Measurements from ENCODE around the gene NUDT8.

NUDT8 gene

DNA sequence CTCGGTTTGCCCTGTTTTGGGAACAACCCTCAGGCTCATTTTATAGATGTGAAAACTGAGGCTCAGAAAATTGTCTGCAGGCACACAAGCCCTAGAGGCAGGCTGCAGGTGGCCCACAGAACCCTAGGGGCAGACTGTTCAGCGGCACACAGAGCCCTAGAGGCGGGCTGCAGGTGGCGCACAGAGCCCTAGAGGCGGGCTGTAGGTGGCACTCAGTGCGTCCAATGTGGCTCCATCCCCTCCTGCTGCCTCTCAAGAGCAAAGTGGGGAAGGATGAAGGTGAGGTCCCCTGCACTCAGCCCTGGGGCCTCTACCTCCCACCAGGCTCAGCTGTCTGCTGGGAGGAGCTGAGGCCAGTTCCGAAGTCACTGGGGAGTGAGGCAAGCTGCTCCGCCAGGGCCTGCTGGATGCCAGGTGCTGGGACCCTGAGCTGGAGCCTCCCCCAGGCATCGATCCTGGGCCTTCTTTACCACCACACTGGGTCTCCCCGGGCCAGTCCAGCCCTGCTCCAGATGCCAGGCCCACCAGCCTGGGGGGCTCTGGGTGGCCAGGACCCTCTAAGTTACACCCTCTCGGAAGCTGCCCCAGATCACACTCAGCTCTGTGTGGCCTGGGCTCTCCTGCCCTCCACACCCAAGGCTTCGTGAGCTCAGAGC lies 18.5 kb upstream of the NUDT8 start:
- Histone ChIP-seq H3K27ac (ENCODE audit: insufficient read depth, low read length, poor library complexity, severe bottlenecking) (no peak overlapping the region), H3K4me1 (ENCODE audit: control insufficient read depth, insufficient read depth, low read length, poor library complexity, severe bottlenecking) (peaks cover 16% of the 10 kb centered on the region), H3K9me3 (ENCODE audit: control insufficient read depth, low read length) (no peaks in the 10 kb centered on the region), H3K36me3 (ENCODE audit: control insufficient read depth, insufficient read depth, low read length) (no peaks in the 10 kb centered on the region), H3K27me3 (replicated peaks; ENCODE audit: control insufficient read depth, insufficient read depth, low read length, poor library complexity, severe bottlenecking) (no peaks in the 10 kb centered on the region), H3K4me3 (ENCODE audit: insufficient read depth, low read depth, low read length, poor library complexity, severe bottlenecking) (no peak overlapping the region)
- DNase-seq: no peak

DNA sequence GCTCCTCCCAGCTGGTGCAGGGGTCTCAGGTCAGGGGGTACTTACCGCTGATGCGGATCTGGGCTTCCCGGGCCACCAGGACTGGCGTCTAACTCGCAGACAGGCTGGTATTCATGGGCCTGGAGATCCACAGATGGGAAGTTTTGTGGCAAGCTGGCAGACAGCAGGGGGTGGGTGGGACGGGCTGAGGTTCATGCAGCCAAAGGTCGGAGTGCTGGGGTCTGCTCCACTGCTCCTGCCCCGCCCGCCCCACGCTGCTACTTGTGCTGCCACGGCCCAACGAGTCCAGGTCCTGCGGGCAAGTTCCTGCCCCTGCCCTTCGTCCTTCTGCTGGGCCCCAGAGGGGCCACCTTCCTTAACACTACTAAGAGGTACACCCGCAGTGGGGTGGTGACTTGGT lies 17.7 kb upstream of the NUDT8 start:
- no peak overlapping the region for H3K27ac ChIP-seq (ENCODE audit: insufficient read depth, low read length, poor library complexity, severe bottlenecking)
- H3K4me3 ChIP-seq (ENCODE audit: insufficient read depth, low read depth, low read length, poor library complexity, severe bottlenecking): no peak overlapping the region
- no peaks in the 10 kb centered on the region for H3K9me3 ChIP-seq (ENCODE audit: control insufficient read depth, low read length)
- no peaks in the 10 kb centered on the region for H3K27me3 ChIP-seq (replicated peaks; ENCODE audit: control insufficient read depth, insufficient read depth, low read length, poor library complexity, severe bottlenecking)
- peaks cover 16% of the 10 kb centered on the region for H3K4me1 ChIP-seq (ENCODE audit: control insufficient read depth, insufficient read depth, low read length, poor library complexity, severe bottlenecking)
- H3K36me3 ChIP-seq (ENCODE audit: control insufficient read depth, insufficient read depth, low read length): no peaks in the 10 kb centered on the region
- no peak for DNase-seq

DNA sequence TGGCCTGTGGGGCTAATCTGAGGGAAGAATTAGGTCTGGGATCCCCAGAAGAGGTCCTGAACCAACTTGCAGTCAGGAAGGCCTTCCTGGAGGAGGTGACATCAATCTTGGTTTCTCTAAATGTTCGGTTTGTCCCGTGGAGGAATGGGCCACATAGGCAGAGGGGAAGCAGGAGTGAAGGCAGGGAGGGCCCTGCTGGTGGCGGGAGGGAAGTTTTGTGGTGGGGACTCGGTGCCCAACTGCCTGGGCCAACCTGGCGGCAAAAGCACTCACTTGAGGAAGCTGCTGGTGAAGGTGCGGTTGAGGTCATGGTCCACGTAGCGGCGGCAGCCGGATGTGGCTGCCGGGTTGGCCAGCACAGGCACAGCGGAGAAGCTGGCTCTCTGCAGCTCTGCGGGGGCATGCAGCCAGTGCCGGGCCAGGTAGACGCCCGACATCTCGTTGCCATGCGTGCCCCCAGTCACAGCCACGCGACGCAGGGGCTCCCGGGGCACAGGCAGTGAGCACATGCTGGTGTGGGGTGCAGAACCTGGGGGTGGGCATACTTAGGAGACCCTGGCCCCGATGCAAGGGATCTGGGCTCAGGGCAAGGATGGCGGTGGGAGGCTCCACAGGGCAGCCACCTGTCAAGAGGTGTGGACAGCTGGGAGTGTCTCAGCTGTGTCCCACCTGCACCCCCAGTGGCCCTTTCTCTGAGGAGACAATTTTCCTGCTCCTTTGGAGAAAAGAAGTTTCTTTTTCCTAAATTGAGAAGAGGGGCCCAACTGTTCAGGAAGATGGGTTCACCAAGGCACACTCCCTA lies 17.0 kb upstream of the NUDT8 start:
- Histone ChIP-seq H3K27ac (ENCODE audit: insufficient read depth, low read length, poor library complexity, severe bottlenecking) (no peak overlapping the region), H3K27me3 (replicated peaks; ENCODE audit: control insufficient read depth, insufficient read depth, low read length, poor library complexity, severe bottlenecking) (no peaks in the 10 kb centered on the region), H3K36me3 (ENCODE audit: control insufficient read depth, insufficient read depth, low read length) (no peaks in the 10 kb centered on the region), H3K4me1 (ENCODE audit: control insufficient read depth, insufficient read depth, low read length, poor library complexity, severe bottlenecking) (peaks cover 16% of the 10 kb centered on the region), H3K4me3 (ENCODE audit: insufficient read depth, low read depth, low read length, poor library complexity, severe bottlenecking) (no peak overlapping the region), H3K9me3 (ENCODE audit: control insufficient read depth, low read length) (no peaks in the 10 kb centered on the region)
- DNase-seq: peak in 2 of 3 donors; percentile 16 to 19

DNA sequence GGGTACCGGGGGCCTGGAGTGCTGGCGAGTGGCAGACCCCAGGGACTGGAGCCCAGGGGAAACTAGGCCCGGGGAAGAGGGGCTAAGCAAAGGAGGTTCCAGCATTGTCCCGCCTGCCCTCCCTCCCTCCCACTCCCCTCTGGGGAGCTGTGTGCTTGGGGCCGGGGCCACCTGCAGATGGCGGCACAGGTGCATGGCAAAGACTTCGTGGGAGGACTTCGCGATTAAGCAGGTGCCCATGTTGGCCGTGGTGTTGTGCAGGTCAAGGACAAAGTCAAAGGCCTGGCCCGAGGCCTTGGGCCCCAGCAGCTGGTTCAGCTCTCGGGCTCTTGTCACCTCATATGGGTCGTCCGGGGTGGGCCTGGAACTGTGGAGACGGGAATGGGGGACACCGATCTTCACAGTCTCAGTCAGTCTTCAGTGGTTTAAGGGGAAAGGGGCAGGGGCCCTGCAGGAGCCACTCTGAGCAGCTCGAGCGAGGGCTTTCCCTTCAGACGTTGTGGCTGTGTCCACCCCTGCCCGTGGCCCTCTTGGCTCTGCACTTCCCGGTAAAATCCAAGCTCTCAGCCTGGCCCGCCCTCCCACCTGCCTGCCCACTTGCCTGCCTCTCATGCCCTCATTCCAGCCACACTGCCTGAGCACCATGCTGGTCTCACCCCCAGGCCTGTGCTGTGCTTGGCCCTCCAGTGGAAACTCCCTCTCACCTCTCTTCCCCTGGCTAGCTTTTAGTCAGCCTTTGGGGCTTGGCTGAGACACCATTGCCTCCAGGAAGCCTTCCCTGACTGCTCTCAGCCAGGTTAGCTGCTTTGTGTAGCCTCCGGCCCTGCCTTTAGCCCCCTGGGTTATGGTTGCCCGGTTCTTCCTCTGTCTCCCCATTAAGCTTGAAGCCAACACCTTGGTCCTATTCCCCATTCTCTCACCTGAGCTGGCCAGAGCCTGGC lies 16.1 kb upstream of the NUDT8 start:
- Histone ChIP-seq H3K27me3 (replicated peaks; ENCODE audit: control insufficient read depth, insufficient read depth, low read length, poor library complexity, severe bottlenecking) (no peaks in the 10 kb centered on the region), H3K36me3 (ENCODE audit: control insufficient read depth, insufficient read depth, low read length) (no peaks in the 10 kb centered on the region), H3K4me1 (ENCODE audit: control insufficient read depth, insufficient read depth, low read length, poor library complexity, severe bottlenecking) (peaks cover 16% of the 10 kb centered on the region), H3K27ac (ENCODE audit: insufficient read depth, low read length, poor library complexity, severe bottlenecking) (no peak overlapping the region), H3K4me3 (ENCODE audit: insufficient read depth, low read depth, low read length, poor library complexity, severe bottlenecking) (no peak overlapping the region), H3K9me3 (ENCODE audit: control insufficient read depth, low read length) (no peaks in the 10 kb centered on the region)
- no peak for DNase-seq

DNA sequence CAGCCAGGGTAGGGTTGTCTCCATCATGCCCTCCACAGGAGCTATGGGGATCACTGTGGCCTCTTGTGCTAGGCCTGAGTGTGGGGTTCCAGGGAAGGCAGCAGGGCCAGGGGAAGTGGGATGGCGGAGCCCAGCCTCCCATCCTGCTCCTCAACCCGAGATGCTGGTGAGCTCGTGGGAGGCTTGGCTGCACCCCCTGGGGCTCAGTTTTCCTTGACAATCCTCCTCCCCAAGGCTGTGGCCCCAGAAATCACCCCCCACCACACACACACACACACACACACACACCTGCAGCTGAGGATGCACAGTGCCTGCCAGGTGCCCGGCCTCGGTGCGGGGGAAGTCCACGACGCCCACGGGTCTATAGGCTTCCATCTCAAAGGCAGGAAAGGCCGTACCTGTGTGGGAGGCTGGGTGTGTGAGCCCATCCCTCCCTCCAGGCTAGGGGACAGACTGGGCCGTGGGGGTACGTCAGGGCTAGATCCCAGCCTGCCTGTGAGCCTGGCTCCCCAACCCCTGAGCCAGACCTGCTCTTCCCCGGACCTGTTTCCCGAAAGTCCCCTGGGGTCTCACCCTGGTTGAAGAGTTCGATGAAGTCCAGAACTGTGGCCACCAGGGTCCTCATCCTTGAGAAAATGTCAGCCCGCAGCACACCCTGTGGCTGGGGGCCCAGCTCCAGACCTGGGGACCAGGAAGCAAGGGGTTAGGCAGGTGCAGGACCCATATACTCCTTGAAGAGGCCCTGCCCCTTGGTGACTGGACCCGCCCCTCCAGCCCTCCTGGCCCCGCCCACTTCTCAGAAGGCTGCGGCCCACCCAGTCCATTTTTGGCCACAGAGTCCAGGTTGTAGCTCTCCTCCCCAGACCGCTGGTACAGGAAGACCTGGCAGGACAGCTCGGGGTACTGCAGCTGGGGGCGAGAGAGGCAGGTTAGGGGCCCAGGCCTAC lies 15.0 kb upstream of the NUDT8 start:
- H3K36me3 ChIP-seq (ENCODE audit: control insufficient read depth, insufficient read depth, low read length): no peaks in the 10 kb centered on the region

DNA sequence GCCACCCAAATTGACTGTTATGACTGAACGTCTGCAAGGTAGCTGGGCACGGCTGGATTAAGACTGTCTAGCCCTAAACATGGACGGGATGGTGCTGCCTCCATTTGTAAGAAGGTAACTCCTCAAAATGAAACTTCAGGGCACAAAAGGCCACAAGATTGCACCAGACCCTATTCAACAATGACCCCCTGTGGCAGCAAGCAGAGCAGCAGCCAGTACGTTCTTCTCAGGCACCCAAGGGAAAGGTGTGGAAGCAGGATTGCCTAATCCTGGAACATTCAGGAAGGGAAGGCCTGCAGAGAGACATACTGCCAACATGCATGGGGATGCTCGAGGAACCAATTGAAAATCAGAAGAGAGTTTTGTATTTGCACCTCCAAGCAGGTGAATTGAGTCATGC lies 14.3 kb upstream of the NUDT8 start:
- Histone ChIP-seq H3K4me3 (ENCODE audit: insufficient read depth, low read depth, low read length, poor library complexity, severe bottlenecking) (no peak overlapping the region), H3K27ac (ENCODE audit: insufficient read depth, low read length, poor library complexity, severe bottlenecking) (no peak overlapping the region), H3K36me3 (ENCODE audit: control insufficient read depth, insufficient read depth, low read length) (no peaks in the 10 kb centered on the region), H3K4me1 (ENCODE audit: control insufficient read depth, insufficient read depth, low read length, poor library complexity, severe bottlenecking) (peaks cover 16% of the 10 kb centered on the region), H3K27me3 (replicated peaks; ENCODE audit: control insufficient read depth, insufficient read depth, low read length, poor library complexity, severe bottlenecking) (no peaks in the 10 kb centered on the region), H3K9me3 (ENCODE audit: control insufficient read depth, low read length) (no peaks in the 10 kb centered on the region)
- DNase-seq: no peak

More for the DNA sequence above, 15.0 kb upstream of the NUDT8 start:
- Histone ChIP-seq H3K27me3 (replicated peaks; ENCODE audit: control insufficient read depth, insufficient read depth, low read length, poor library complexity, severe bottlenecking) (no peaks in the 10 kb centered on the region), H3K4me3 (ENCODE audit: insufficient read depth, low read depth, low read length, poor library complexity, severe bottlenecking) (no peak overlapping the region), H3K27ac (ENCODE audit: insufficient read depth, low read length, poor library complexity, severe bottlenecking) (no peak overlapping the region), H3K9me3 (ENCODE audit: control insufficient read depth, low read length) (no peaks in the 10 kb centered on the region), H3K4me1 (ENCODE audit: control insufficient read depth, insufficient read depth, low read length, poor library complexity, severe bottlenecking) (peaks cover 16% of the 10 kb centered on the region)
- no peak for DNase-seq

DNA sequence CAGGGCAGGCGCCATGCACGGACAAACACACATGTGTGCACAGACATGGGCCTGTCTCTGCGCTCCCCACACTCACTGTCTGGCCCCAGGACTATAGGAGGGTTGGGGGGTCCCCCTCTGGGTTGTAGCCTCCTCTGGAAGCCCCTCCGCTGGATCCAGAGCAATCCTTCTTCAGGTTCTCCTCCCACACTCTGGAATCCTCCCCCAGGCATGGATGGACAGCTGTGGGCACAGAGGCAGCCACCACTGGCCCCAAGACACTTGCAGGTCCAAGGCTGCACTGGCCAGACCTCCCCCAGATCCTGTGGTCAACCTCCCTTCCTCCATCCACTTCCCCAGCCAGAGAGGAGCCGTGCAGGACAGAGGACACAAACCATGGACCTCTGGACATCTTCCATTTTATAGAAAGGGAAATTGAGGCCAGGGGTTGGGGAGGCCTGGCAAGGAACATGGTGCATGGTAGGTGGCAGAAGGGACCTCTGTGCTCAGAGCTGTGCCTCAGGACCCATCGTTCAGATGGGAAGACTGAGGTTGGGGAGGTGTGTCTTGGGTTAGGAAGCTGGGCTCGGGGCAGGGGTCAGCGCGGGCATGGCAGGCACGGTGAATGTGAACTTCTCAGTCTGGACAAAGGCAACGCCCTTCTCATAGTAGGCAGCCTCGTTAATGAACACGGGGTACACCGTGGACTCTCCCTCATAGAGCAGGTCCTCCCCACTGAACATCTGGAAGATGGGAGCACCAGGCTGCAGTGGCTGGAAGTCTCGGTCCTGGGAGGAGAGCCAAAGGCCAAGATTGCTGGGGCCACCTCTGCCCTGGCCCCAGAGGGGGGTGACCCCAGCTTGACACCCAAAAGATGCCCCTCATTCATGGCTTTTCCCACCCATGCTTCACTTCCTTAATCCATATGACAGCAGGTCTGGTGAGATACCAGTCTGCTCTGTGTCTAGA lies 12.7 kb upstream of the NUDT8 start:
- no peak overlapping the region for H3K4me3 ChIP-seq (ENCODE audit: insufficient read depth, low read depth, low read length, poor library complexity, severe bottlenecking)
- no peaks in the 10 kb centered on the region for H3K9me3 ChIP-seq (ENCODE audit: control insufficient read depth, low read length)
- H3K36me3 ChIP-seq (ENCODE audit: control insufficient read depth, insufficient read depth, low read length): no peaks in the 10 kb centered on the region
- no peak overlapping the region for H3K27ac ChIP-seq (ENCODE audit: insufficient read depth, low read length, poor library complexity, severe bottlenecking)
- H3K4me1 ChIP-seq (ENCODE audit: control insufficient read depth, insufficient read depth, low read length, poor library complexity, severe bottlenecking): peaks cover 12% of the 10 kb centered on the region
- DNase-seq: no peak
- no peaks in the 10 kb centered on the region for H3K27me3 ChIP-seq (replicated peaks; ENCODE audit: control insufficient read depth, insufficient read depth, low read length, poor library complexity, severe bottlenecking)

DNA sequence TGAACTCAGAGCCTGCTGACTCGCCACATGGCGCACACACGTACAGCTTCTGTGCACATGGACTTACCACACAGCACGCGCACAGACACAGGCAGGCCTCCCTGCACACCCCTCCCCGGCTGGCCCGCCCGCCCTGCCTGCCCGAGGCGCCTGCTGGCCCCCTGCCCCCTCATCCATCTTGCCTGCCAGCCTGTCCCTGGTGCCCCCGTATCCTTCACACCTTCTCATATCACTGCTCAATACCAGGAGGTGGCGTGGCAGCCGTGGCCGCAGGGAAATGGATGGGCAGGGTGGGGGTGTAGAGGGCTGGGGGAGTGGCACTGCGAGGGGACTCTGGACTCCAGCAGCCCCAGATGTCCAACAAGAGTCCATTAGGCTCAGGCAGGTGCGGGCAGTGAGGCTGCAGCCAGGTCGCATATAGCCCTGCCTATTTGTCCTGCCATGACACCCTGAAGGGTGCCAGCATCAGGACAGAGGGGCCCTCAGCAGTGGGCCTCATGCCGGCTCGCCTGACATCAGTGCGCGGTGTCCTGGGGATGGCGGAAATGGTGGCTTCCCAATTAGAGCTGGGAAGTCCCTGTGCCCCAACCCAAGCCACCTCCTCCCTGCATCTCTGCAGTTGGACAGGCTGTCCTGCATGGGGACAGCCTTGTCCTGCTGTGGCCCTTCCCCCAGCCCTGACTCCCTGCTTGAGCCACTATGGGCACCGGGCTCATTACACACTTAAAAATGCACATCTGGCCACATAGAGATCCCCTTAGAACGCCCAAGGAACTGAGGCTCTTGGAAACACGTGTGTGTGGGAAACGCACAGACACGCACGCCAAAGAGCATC lies 11.8 kb upstream of the NUDT8 start:
- no peak overlapping the region for H3K27ac ChIP-seq (ENCODE audit: insufficient read depth, low read length, poor library complexity, severe bottlenecking)
- H3K4me3 ChIP-seq (ENCODE audit: insufficient read depth, low read depth, low read length, poor library complexity, severe bottlenecking): no peak overlapping the region

More for the DNA sequence above, 11.8 kb upstream of the NUDT8 start:
- H3K4me1 ChIP-seq (ENCODE audit: control insufficient read depth, insufficient read depth, low read length, poor library complexity, severe bottlenecking): peaks cover 5% of the 10 kb centered on the region
- DNase-seq: no peak
- no peaks in the 10 kb centered on the region for H3K9me3 ChIP-seq (ENCODE audit: control insufficient read depth, low read length)
- H3K36me3 ChIP-seq (ENCODE audit: control insufficient read depth, insufficient read depth, low read length): no peaks in the 10 kb centered on the region
- no peaks in the 10 kb centered on the region for H3K27me3 ChIP-seq (replicated peaks; ENCODE audit: control insufficient read depth, insufficient read depth, low read length, poor library complexity, severe bottlenecking)

All from effector memory CD4-positive, alpha-beta T cell (primary cell).